Measurements from ENCODE around the gene CDR2.

CDR2 gene

GRCh38 chr16:22342082-22342481 is 32.3 kb downstream of the CDR2 start:
- TF ChIP-seq CTCF (IDR thresholded peaks at IDR 0.05): no peak
- DNase-seq (ENCODE audit: low spot score): no peak
- Histone ChIP-seq H3K27ac (no peak overlapping the region), H3K4me3 (no peak overlapping the region)

- Histone ChIP-seq H3K27ac (no peak overlapping the region), H3K4me3 (no peak overlapping the region)
- no peak for TF ChIP-seq CTCF (IDR thresholded peaks at IDR 0.05)
- no peak for DNase-seq (ENCODE audit: low spot score)
Observed at GRCh38 chr16:22340945-22341344, 33.5 kb downstream of the CDR2 start.

GRCh38 chr16:22337849-22338635 is 36.4 kb downstream of the CDR2 start:
- H3K4me3 ChIP-seq: no peak overlapping the region
- H3K27ac ChIP-seq: no peak overlapping the region
- TF ChIP-seq CTCF (IDR thresholded peaks at IDR 0.05): no peak
- no peak for DNase-seq (ENCODE audit: low spot score)

- no peak for DNase-seq (ENCODE audit: low spot score)
- TF ChIP-seq CTCF (IDR thresholded peaks at IDR 0.05): no peak
- no peak overlapping the region for H3K27ac ChIP-seq
- H3K4me3 ChIP-seq: no peak overlapping the region
Observed at GRCh38 chr16:22337045-22337444, 37.4 kb downstream of the CDR2 start.

- DNase-seq (ENCODE audit: low spot score): no peak
- H3K4me3 ChIP-seq: no peak overlapping the region
- no peak for TF ChIP-seq CTCF (IDR thresholded peaks at IDR 0.05)
- no peak overlapping the region for H3K27ac ChIP-seq
Observed at GRCh38 chr16:22336581-22336980, 37.8 kb downstream of the CDR2 start.

- H3K4me3 ChIP-seq: no peak overlapping the region
- H3K27ac ChIP-seq: no peak overlapping the region
- no peak for TF ChIP-seq CTCF (IDR thresholded peaks at IDR 0.05)
- DNase-seq (ENCODE audit: low spot score): no peak
Observed at GRCh38 chr16:22335668-22336246, 38.7 kb downstream of the CDR2 start.

GRCh38 chr16:22333457-22333994 is 40.9 kb downstream of the CDR2 start:
- Histone ChIP-seq H3K27ac (no peak overlapping the region), H3K4me3 (no peak overlapping the region)
- no peak for TF ChIP-seq CTCF (IDR thresholded peaks at IDR 0.05)
- no peak for DNase-seq (ENCODE audit: low spot score)

Measured in coronary artery (tissue), 2 donors.